Stimulated activated CD4-positive, alpha-beta T cell treated with anti-CD3 and anti-CD28 coated beads, Interleukin-2, amount 100 ng/mL, for 48 hours (primary cell): ENCODE results near the gene CKAP5.

Experiments used
- DNase-seq, 2 donors: peaks; one replicate each; pipeline ENCODE4 v3.0.0-alpha.2; 2020

The CKAP5 gene

GRCh38 chr11:46695345-46696211, 150.5 kb downstream of the CKAP5 start:
- DNase-seq = no peak

DNA sequence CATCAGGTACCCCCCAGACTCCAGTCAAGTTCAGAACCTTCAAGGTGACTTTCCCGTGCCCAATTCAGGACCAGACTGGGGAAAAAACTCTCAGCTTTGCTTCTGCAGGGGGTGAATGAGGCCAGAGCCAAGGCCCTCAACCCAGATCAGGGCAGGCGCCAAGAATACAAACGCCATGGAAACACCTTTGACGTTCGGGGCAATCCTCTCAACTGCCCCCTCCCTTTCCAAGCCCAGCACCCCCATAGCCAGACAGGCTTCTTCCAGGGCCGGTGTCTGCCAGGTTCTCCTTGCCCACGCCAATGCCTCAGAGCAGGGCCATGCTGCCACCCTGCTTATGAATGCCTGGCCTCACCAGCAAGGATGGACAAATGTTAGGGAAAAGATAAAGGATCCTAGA, 151.5 kb downstream of the CKAP5 start:
- no peak for DNase-seq

DNA sequence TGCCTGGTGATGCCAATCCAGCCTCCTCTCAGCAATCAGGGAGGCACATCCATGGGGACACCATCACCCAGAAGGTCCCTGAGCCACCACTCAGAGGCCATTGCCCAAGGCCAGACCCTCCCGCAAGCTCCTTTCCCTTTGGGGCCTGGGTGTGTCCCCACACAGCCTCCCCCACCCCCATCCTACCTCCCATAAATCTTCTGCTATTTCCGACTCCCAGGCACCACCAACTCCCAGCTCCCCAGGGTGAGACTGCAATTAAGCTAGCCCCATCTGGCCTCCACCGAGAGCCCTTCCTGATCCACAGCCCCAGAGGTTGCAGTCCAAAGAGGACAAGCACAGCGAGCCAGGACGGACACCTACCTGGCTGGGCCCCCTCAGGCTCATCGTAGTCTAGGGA, 152.0 kb downstream of the CKAP5 start:
- no peak for DNase-seq

DNA sequence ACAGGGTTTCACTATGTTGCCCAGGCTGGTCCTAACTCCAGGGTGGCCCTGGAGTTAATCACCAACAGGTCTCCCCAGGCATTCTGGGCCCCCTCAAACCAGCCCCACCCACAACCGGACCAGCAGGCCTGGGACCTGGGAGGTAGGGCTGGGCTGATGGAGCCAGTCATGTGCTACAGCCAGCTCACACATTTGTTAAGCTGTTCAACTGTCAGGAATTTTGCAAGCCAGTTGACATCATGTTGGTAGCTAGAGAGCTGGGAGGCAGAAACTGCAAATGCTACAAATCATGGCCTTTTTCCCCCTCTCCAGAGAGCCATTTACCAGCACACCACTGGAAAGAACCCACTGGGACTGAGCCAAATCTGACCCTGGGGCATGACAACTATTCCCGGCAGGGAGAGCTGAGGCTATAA, 152.5 kb downstream of the CKAP5 start:
- no peak for DNase-seq
